T-helper 2 cell treated with Interferon-gamma antibody and Interleukin-4, amounts not matched to agents 5 μg/mL and 100 μg/mL, for 36 hours (primary cell): ENCODE data around the gene YWHAB.

Experiments used
- DNase-seq: peaks from one replicate; pipeline ENCODE4 v3.0.0; 2021; ENCODE audit warnings: low spot score
- H3K27ac Mint-ChIP-seq: one replicate; pipeline ENCODE4 v1.8.0; 2021; ENCODE audit warnings: mild to moderate bottlenecking, mixed read lengths
- H3K27me3 Mint-ChIP-seq: one replicate; pipeline ENCODE4 v1.8.0; 2021; ENCODE audit warnings: low read depth, mixed read lengths
- H3K36me3 Mint-ChIP-seq: one replicate; pipeline ENCODE4 v1.8.0; 2021; ENCODE audit warnings: low read depth, mixed read lengths
- H3K4me1 Mint-ChIP-seq: one replicate; pipeline ENCODE4 v1.8.0; 2021; ENCODE audit warnings: low read depth, mixed read lengths
- H3K4me3 Mint-ChIP-seq: one replicate; pipeline ENCODE4 v1.8.0; 2022; ENCODE audit warnings: mild to moderate bottlenecking, moderate library complexity, mixed read lengths
- H3K9me3 Mint-ChIP-seq: one replicate; pipeline ENCODE4 v1.8.0; 2021; ENCODE audit warnings: mixed read lengths

Gene YWHAB

DNA sequence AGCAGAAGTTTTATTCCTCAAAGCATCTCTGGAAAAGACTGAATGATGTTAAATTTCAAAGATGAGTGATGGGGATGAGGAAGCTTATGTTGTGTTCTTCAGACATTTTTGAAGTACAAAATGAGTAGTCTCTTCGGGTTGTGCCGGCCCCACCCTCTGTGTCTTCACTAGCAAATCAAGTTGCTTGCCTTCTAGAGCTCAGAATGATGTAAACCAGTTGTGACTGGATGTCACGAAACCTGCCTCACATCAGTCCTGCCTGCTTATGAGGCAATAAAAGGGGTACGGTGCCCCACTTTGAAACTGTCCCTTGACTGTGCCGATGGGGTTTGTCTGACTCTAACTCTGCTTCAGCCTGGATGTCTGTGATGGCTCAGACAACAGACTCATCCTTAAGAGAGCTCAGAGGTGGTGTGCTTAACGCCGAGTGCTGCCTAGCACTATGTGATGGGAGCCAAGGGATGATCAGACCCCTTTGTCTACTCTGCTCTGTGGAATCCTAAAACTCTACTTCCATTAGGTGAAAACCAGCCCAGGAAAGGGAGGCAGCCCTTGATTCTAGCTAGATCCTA, 55.7 kb downstream of the YWHAB start:
- Mint-ChIP-seq H3K4me3 (no peak overlapping the region), H3K27ac (peak overlapping the region; percentile 4), H3K4me1 (no peaks in the 10 kb centered on the region), H3K27me3 (no peaks in the 10 kb centered on the region), H3K36me3 (peaks cover 52% of the 10 kb centered on the region), H3K9me3 (no peaks in the 10 kb centered on the region)
- DNase-seq, result no peak

- peaks cover 58% of the 10 kb centered on the region for H3K36me3 Mint-ChIP-seq
- peaks cover 2% of the 10 kb centered on the region for H3K4me1 Mint-ChIP-seq
- H3K27me3 Mint-ChIP-seq, result no peaks in the 10 kb centered on the region
- H3K4me3 Mint-ChIP-seq, result no peak overlapping the region
- H3K9me3 Mint-ChIP-seq, result no peaks in the 10 kb centered on the region
- H3K27ac Mint-ChIP-seq, result no peak overlapping the region
- DNase-seq, result no peak
Observed at GRCh38 chr20:44942264-44942973, 56.9 kb downstream of the YWHAB start.

DNA sequence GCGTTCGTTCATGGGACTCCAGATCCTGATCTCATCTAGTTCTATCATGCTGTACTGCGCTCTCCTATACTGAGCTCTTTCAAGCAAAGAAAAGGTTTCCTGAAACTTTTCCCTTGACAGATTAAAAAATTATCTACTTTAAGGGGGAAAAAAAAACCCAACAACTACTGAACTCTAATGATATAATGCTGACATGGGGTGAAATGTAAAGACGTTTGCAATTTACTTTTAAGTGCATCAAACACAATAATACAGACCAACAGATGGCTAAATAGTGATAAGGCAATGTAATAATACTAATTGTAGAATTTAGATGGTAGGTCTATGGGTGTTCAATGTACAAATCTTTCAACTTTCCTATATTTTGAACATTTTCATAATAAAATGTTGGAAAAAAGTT, 58.3 kb downstream of the YWHAB start:
- Mint-ChIP-seq H3K27me3 (no peaks in the 10 kb centered on the region), H3K27ac (no peak overlapping the region), H3K36me3 (peaks cover 59% of the 10 kb centered on the region)

DNA sequence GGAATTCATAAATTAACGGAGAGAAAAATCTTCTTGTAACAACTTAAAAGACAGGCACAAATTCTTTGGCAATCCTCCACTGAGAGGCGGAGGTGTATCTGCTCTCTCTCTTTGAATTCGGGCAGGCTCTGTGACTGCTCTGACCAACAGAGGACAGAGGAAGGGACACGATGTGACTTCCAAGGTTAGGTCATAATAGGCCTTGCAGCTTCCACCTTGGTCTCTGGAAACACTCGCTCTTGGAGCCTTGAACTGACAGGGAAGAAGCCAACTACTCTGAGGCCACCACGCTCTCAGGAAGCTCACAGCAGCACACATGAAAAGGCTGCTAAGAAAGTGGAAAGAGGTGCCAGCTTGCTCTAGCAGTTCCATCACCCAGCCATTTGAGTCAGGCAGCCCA, 59.8 kb downstream of the YWHAB start:
- no peaks in the 10 kb centered on the region for H3K9me3 Mint-ChIP-seq
- H3K27ac Mint-ChIP-seq, result no peak overlapping the region
- DNase-seq, result no peak
- H3K4me3 Mint-ChIP-seq, result no peak overlapping the region
- peaks cover 61% of the 10 kb centered on the region for H3K36me3 Mint-ChIP-seq
- H3K27me3 Mint-ChIP-seq, result no peaks in the 10 kb centered on the region
- peaks cover 2% of the 10 kb centered on the region for H3K4me1 Mint-ChIP-seq

More for the DNA sequence above, 58.3 kb downstream of the YWHAB start:
- Mint-ChIP-seq H3K9me3 (no peaks in the 10 kb centered on the region), H3K4me1 (peaks cover 2% of the 10 kb centered on the region), H3K4me3 (no peak overlapping the region)
- DNase-seq, result no peak

DNA sequence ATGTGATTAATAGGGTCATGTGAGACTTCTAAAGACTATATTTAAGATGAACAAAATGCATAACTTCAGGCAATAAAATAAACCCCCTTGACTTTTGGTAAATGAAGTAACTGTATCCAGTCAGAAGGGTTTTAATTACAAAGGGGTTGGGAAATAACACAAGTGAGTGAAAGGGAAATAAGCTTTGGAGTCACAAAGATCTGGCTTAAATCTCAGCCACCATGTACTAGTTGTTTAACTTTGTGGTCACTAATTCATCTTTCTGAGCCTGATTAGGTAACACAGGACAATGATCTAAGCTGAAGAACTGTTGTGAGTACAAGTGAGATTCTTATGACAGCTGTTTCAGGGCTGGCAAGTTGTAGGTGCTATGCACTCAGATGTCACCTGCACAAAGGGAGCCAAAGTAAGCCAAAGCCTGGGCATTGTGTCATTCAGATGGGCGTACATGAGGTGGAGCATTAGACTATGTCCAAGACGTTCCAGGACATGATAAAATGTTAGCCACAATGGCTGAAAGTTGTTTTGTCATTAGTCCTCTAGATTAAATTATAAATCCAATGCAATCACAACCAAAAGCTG, 60.9 kb downstream of the YWHAB start:
- Mint-ChIP-seq H3K9me3 (no peaks in the 10 kb centered on the region), H3K4me3 (no peak overlapping the region), H3K27me3 (no peaks in the 10 kb centered on the region), H3K27ac (peak overlapping the region; percentile 27), H3K36me3 (peaks cover 63% of the 10 kb centered on the region), H3K4me1 (peaks cover 2% of the 10 kb centered on the region)
- DNase-seq, result no peak

DNA sequence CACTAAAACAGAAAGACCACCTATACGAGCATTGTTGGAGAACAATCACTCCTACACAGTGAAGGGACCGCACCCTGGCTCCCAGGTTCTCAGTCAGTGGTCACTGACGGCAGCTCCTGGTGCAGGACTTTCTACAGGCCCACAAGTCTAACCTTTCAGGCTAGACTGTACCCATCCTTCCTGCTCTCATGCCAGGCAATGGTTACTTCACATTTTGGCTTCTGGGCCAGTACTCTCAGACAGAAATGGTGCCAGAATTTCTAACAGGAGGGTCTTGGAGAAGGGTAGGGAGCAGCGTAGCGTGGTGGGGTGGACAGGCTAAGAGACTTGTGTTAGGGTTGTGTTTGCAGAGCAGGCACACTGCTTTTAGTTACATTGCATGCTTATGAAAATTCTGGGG, 62.6 kb downstream of the YWHAB start:
- Mint-ChIP-seq H3K36me3 (peaks cover 66% of the 10 kb centered on the region), H3K9me3 (no peaks in the 10 kb centered on the region), H3K4me3 (no peak overlapping the region), H3K27me3 (no peaks in the 10 kb centered on the region), H3K4me1 (peaks cover 9% of the 10 kb centered on the region), H3K27ac (no peak overlapping the region)
- no peak for DNase-seq

DNA sequence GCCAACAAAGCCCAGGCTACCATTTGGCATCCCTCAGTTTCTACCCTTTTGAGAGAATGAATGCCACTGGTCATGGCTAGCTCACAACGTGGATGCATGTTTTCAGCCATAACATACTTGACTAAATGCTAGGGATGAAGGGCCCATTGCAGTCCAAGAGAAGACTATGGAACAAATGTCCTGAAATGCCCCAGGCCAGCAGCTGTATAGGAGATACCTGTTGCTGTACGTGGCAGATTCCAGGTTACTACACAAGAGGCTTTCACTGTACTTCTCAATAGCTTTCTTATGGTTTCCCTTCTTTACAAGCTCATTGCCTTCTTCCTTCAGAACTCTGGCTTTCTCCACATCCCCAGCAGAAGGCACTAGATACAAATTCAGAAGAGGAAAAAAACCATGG, 63.0 kb downstream of the YWHAB start:
- Mint-ChIP-seq H3K36me3 (peaks cover 67% of the 10 kb centered on the region), H3K4me3 (no peak overlapping the region), H3K9me3 (no peaks in the 10 kb centered on the region), H3K4me1 (peaks cover 10% of the 10 kb centered on the region), H3K27me3 (no peaks in the 10 kb centered on the region), H3K27ac (no peak overlapping the region)
- DNase-seq, result no peak

DNA sequence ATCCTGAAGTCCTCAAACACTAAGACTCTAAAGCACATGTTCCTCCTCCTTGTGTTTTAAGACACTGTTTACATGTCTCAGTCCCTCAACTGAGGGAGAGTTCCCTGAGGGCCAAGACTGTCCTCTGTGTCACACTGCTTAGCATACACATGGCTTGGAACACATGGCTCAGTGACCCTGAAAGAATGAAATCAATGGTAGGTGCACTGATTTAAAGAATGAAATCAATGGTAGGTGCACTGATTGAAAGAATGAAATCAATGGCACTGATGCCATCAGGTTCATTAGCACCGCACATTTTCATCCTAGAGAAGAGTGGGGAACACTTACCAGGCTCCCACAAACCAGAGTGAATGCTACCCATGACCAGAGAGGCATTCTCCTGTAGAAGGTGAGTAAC, 64.9 kb downstream of the YWHAB start:
- peaks cover 67% of the 10 kb centered on the region for H3K36me3 Mint-ChIP-seq
- no peaks in the 10 kb centered on the region for H3K27me3 Mint-ChIP-seq

DNA sequence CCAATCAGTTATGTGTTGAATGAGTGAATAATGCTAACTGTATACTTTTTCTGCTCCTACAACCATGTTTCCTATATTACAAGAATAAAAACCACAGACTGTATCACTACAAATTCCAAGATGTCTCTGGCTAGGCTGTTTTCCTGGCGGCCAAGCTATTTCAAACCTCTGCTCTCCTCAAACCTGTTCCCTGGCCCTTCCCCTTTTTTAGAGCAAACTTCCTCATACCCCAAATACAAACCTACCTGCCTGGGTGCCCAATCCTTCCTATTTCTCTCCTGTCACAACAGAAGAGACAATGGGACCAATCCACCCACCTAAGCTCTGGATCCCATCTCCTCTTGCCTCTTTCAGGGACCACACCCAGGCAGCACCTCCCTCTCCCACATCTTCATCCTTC, 67.2 kb downstream of the YWHAB start:
- H3K36me3 Mint-ChIP-seq, result peaks cover 60% of the 10 kb centered on the region
- no peaks in the 10 kb centered on the region for H3K9me3 Mint-ChIP-seq
- no peaks in the 10 kb centered on the region for H3K27me3 Mint-ChIP-seq
- H3K4me3 Mint-ChIP-seq, result no peak overlapping the region
- H3K27ac Mint-ChIP-seq, result peak overlapping the region; percentile 1
- peaks cover 10% of the 10 kb centered on the region for H3K4me1 Mint-ChIP-seq
- DNase-seq, result no peak

More for the DNA sequence above, 64.9 kb downstream of the YWHAB start:
- H3K4me1 Mint-ChIP-seq, result peaks cover 10% of the 10 kb centered on the region
- peak overlapping the region; percentile 15 for H3K27ac Mint-ChIP-seq
- DNase-seq, result no peak
- no peak overlapping the region for H3K4me3 Mint-ChIP-seq
- no peaks in the 10 kb centered on the region for H3K9me3 Mint-ChIP-seq

DNA sequence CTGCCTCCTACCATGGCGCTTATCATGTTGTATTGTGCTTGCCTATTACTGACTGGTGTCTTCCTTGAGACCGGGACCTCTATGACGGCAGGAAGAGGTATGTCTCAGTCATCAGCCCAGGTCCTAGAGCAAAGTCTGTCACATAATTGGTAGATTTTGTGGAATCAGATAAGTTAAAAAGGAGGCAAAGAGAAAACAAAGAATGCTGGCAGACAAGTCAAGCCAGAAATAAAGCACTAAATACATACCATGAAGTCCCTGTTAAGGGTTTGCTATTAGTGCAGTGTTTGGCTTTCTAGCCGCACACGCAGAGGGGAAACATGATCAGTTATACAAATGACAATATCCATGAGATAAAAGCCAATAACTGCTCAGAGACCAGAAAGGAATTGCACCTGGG, 68.7 kb downstream of the YWHAB start:
- Mint-ChIP-seq H3K4me1 (peaks cover 23% of the 10 kb centered on the region), H3K9me3 (no peaks in the 10 kb centered on the region), H3K27ac (no peak overlapping the region), H3K36me3 (peaks cover 70% of the 10 kb centered on the region), H3K27me3 (no peaks in the 10 kb centered on the region), H3K4me3 (no peak overlapping the region)
- no peak for DNase-seq

DNA sequence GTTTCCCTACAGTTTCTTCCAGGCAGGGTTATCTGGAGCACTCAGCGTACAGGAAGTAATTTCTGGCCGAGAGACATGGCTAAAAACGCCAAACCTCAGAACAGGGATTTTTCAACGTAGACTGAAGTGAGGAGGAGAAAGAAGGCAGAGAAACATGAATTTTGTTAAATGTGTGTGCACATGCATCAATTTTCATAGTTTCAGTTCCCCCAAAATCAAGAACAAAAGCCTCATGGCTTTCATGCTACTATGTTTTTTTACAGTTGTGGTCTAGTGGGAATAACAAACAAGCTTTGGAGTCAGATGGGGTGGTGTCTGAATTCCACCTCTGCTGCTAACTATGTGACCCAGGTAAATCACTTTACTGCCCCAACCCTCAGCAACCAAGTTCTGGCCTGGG, 69.8 kb downstream of the YWHAB start:
- Mint-ChIP-seq H3K27ac (no peak overlapping the region), H3K4me1 (peaks cover 28% of the 10 kb centered on the region), H3K9me3 (no peaks in the 10 kb centered on the region), H3K4me3 (no peak overlapping the region), H3K36me3 (peaks cover 67% of the 10 kb centered on the region), H3K27me3 (no peaks in the 10 kb centered on the region)
- DNase-seq, result no peak

DNA sequence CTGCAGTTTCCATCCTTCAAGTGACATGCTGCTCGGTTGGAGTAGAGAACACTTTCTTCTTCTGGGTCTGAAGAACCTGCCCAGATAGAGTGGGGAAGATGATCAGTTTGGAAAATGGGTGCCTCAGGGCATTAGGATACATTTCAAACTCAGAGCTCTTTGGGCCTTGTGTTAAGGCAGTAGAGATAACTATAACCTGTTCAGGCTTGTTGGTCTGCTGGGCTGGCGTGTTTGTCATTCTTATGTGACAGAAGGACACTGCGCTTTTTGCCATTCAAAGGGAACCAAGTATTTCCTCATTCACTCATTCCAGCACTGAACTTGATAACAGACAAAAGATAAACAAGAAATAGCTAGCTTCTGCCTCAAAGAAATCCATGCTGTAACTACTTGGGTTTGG, 70.9 kb downstream of the YWHAB start:
- no peaks in the 10 kb centered on the region for H3K9me3 Mint-ChIP-seq
- DNase-seq, result no peak
- peaks cover 60% of the 10 kb centered on the region for H3K36me3 Mint-ChIP-seq
- no peak overlapping the region for H3K4me3 Mint-ChIP-seq
- H3K27ac Mint-ChIP-seq, result no peak overlapping the region
- H3K27me3 Mint-ChIP-seq, result no peaks in the 10 kb centered on the region
- peaks cover 40% of the 10 kb centered on the region for H3K4me1 Mint-ChIP-seq
